H9 (cell line): ENCODE measurements around the gene SLC38A3. TPM values are rescaled to one million over a fixed set of nuclear protein-coding genes. Genes with fewer than 3 reads are reported as not detected.

ENCODE experiments used
- DNase-seq: peaks from one replicate; pipeline ENCODE4 v3.0.0-alpha.2; 2017
- H2AFZ ChIP-seq: one replicate; pipeline ENCODE4 v1.6.1; 2013; ENCODE audit warnings: mild to moderate bottlenecking, low read length, control low read depth, moderate library complexity
- H2AK5ac ChIP-seq: 2 replicates; pipeline ENCODE4 v1.6.1; 2013; ENCODE audit warnings: low read length, control low read depth, mixed read lengths; ENCODE audit not compliant: insufficient read length
- H2BK120ac ChIP-seq: one replicate; pipeline ENCODE4 v1.6.1; 2013; ENCODE audit warnings: low read depth, mild to moderate bottlenecking, low read length, control low read depth, inconsistent platforms; ENCODE audit not compliant: poor library complexity, severe bottlenecking
- H2BK12ac ChIP-seq: 2 replicates; pipeline ENCODE4 v1.6.1; 2013; ENCODE audit warnings: low read length, control low read depth, mixed read lengths, low read depth; ENCODE audit not compliant: insufficient read length
- H2BK15ac ChIP-seq: 2 replicates; pipeline ENCODE4 v1.6.1; 2013; ENCODE audit warnings: low read depth, low read length, control low read depth
- H2BK20ac ChIP-seq: one replicate; pipeline ENCODE4 v1.6.1; 2013; ENCODE audit warnings: low read depth, mild to moderate bottlenecking, low read length, control low read depth, inconsistent platforms; ENCODE audit not compliant: poor library complexity, severe bottlenecking
- H2BK5ac ChIP-seq: 2 replicates; pipeline ENCODE4 v1.6.1; 2013; ENCODE audit warnings: low read length, control low read depth, mixed read lengths; ENCODE audit not compliant: insufficient read length
- H3K14ac ChIP-seq: 2 replicates; pipeline ENCODE4 v1.6.1; 2013; ENCODE audit warnings: low read length, control low read depth; ENCODE audit not compliant: insufficient read depth
- H3K18ac ChIP-seq: 2 replicates; pipeline ENCODE4 v1.6.1; 2013; ENCODE audit warnings: low read depth, mild to moderate bottlenecking, mixed read lengths, low read length, control low read depth; ENCODE audit not compliant: insufficient read length
- H3K23ac ChIP-seq: 2 replicates; pipeline ENCODE4 v1.6.1; 2013; ENCODE audit warnings: low read length, control low read depth, mixed read lengths, low read depth; ENCODE audit not compliant: insufficient read length
- H3K23me2 ChIP-seq: 2 replicates; pipeline ENCODE4 v1.6.1; 2013; ENCODE audit warnings: low read depth, mild to moderate bottlenecking, mixed read lengths, low read length, control low read depth; ENCODE audit not compliant: insufficient read length, poor library complexity, severe bottlenecking
- H3K27ac ChIP-seq: 2 replicates; pipeline ENCODE4 v1.5.1; 2013; ENCODE audit warnings: low read length, control low read depth, mixed read lengths, low read depth; ENCODE audit not compliant: insufficient read length
- H3K27me3 ChIP-seq: 2 replicates; pipeline ENCODE4 v1.6.1; 2013; ENCODE audit warnings: low read length, control low read depth, inconsistent platforms; ENCODE audit not compliant: insufficient read depth
- H3K4ac ChIP-seq: 2 replicates; pipeline ENCODE4 v1.6.1; 2013; ENCODE audit warnings: low read depth, mild to moderate bottlenecking, control low read depth, inconsistent platforms, low read length, moderate library complexity
- H3K4me1 ChIP-seq: 2 replicates; pipeline ENCODE4 v1.6.1; 2013; ENCODE audit warnings: low read length, control low read depth, inconsistent platforms; ENCODE audit not compliant: insufficient read depth
- H3K4me2 ChIP-seq: 2 replicates; pipeline ENCODE4 v1.6.1; 2013; ENCODE audit warnings: low read length, control low read depth, mixed read lengths; ENCODE audit not compliant: insufficient read length, insufficient read depth
- H3K56ac ChIP-seq: 2 replicates; pipeline ENCODE4 v1.6.1; 2013; ENCODE audit warnings: low read depth, mild to moderate bottlenecking, mixed read lengths, low read length, control low read depth; ENCODE audit not compliant: insufficient read length
- H3K79me1 ChIP-seq: 2 replicates; pipeline ENCODE4 v1.6.1; 2013; ENCODE audit warnings: low read depth, mild to moderate bottlenecking, moderate library complexity, low read length, control low read depth, inconsistent platforms; ENCODE audit not compliant: insufficient read depth, poor library complexity, severe bottlenecking
- H3K79me2 ChIP-seq: 2 replicates; pipeline ENCODE4 v1.6.1; 2013; ENCODE audit warnings: low read length, control low read depth, inconsistent platforms; ENCODE audit not compliant: insufficient read depth
- H3K9ac ChIP-seq: 2 replicates; pipeline ENCODE4 v1.6.1; 2013; ENCODE audit warnings: low read length, control low read depth, mixed read lengths; ENCODE audit not compliant: insufficient read length; ENCODE audit errors: extremely low read depth
- H3K9me3 ChIP-seq: one replicate; pipeline ENCODE4 v1.6.1; 2013; ENCODE audit warnings: low read depth, low read length, inconsistent platforms; ENCODE audit not compliant: control insufficient read depth
- H3T11ph ChIP-seq: one replicate; pipeline ENCODE4 v1.6.1; 2013; ENCODE audit warnings: mild to moderate bottlenecking, low read length, control low read depth, inconsistent platforms
- H4K20me1 ChIP-seq: one replicate; pipeline ENCODE4 v1.6.1; 2013; ENCODE audit not compliant: control insufficient read depth, insufficient read length, insufficient read depth
- H4K5ac ChIP-seq: 2 replicates; pipeline ENCODE4 v1.6.1; 2013; ENCODE audit warnings: low read depth, mild to moderate bottlenecking, mixed read lengths, low read length, control low read depth; ENCODE audit not compliant: insufficient read length
- H4K8ac ChIP-seq: replicated peaks from 2 replicates; pipeline ENCODE4 v1.6.1; 2013; ENCODE audit warnings: low read length, control low read depth, mixed read lengths, low read depth; ENCODE audit not compliant: insufficient read length
- H4K91ac ChIP-seq: 2 replicates; pipeline ENCODE4 v1.6.1; 2013; ENCODE audit warnings: low read depth, mild to moderate bottlenecking, moderate library complexity, mixed read lengths, low read length, control low read depth; ENCODE audit not compliant: insufficient read length
- H3K27ac Mint-ChIP-seq, 3 experiments: 2 replicates in 2 of 3; 3 replicates in 1 of 3; pipeline ENCODE4 v1.8.0; 2020 to 2021; ENCODE audit warnings: mixed read lengths in 3 of 3, mild to moderate bottlenecking in 1 of 3, moderate library complexity in 1 of 3
- H3K27me3 Mint-ChIP-seq: 2 replicates; pipeline ENCODE4 v1.8.0; 2021; ENCODE audit warnings: low read depth, mild to moderate bottlenecking, moderate library complexity, mixed read lengths
- H3K36me3 Mint-ChIP-seq, 3 experiments: 2 replicates in 2 of 3; 3 replicates in 1 of 3; pipeline ENCODE4 v1.8.0; 2020 to 2021; ENCODE audit warnings: low read depth in 3 of 3, mixed read lengths in 3 of 3; ENCODE audit not compliant: insufficient read depth in 1 of 3
- H3K4me1 Mint-ChIP-seq, 2 experiments: 2 replicates each; pipeline ENCODE4 v1.8.0; 2020; ENCODE audit warnings: mixed read lengths in 2 of 2
- H3K4me3 Mint-ChIP-seq, 2 experiments: 2 replicates in 1 of 2; 3 replicates in 1 of 2; pipeline ENCODE4 v1.8.0; 2020 to 2021; ENCODE audit warnings: mild to moderate bottlenecking in 2 of 2, mixed read lengths in 2 of 2, moderate library complexity in 1 of 2
- H3K9me3 Mint-ChIP-seq, 2 experiments: 2 replicates in 1 of 2; 3 replicates in 1 of 2; pipeline ENCODE4 v1.8.0; 2020; ENCODE audit warnings: mild to moderate bottlenecking in 2 of 2, mixed read lengths in 2 of 2, moderate library complexity in 1 of 2
- CTCF ChIP-seq: fragments of 200-600 bp; sonication (generic); conservative IDR thresholded peaks from 3 replicates; pipeline ENCODE4 v1.8.0; 2021; ENCODE audit warnings: antibody characterized with exemption, mild to moderate bottlenecking
- WGBS: extraction: QIAGEN DNeasy Blood & Tissue Kit; methylation state at CpG from one replicate; pipeline ENCODE4 v1.1.7; 2013; ENCODE audit warnings: missing lambda C conversion rate, low lambda C conversion rate, mixed read lengths; ENCODE audit not compliant: insufficient read length; ENCODE audit errors: extremely low coverage; 5-methylcytosine and 5-hydroxymethylcytosine counted together
- total RNA-seq: library from RNA; stranded (reverse); gene quantifications from 2 replicates; pipeline ENCODE4 v1.2.1, GENCODE V29; 2021

The SLC38A3 gene
- total RNA-seq, 1 experiment from 2014 or later = 1.4 TPM

GRCh38 chr3:50203809-50204803 is 965 bp upstream of the SLC38A3 start:
- no peak overlapping the region for H3K18ac ChIP-seq
- no peak overlapping the region for H3K4me2 ChIP-seq
- H3K9ac ChIP-seq = no peak overlapping the region
- H4K91ac ChIP-seq = no peak overlapping the region
- H3K27me3 ChIP-seq = peaks cover 7% of the 10 kb centered on the region; the same call in 1 of the 2 replicates
- H2AFZ ChIP-seq = no peak overlapping the region
- H4K8ac ChIP-seq = no peak overlapping the region
- no peaks in the 10 kb centered on the region for H3K4me1 ChIP-seq
- WGBS = no CpG with 5 or more reads among the region's 12 CpGs
- no peak overlapping the region for H3K27ac ChIP-seq
- no peak for DNase-seq
- no peak overlapping the region for H2BK12ac ChIP-seq
- no peak overlapping the region for H2BK15ac ChIP-seq
- H3K14ac ChIP-seq = no peak overlapping the region
- Mint-ChIP-seq H3K9me3 (no peaks in the 10 kb centered on the region; a peak in 1 of 5 replicates), H3K27me3 (peaks cover 64% of the 10 kb centered on the region), H3K27ac (no peak overlapping the region; a peak in 2 of 7 replicates), H3K36me3 (no peaks in the 10 kb centered on the region), H3K4me1 (peaks cover 24 to 27% of the 10 kb centered on the region in 2 experiments), H3K4me3 (peak overlapping the region in 1 of 2 experiments; percentile 70; a peak in 1 of 5 replicates)
- H3K23me2 ChIP-seq = peaks cover 7% of the 10 kb centered on the region
- no peaks in the 10 kb centered on the region for H3K79me2 ChIP-seq
- H2AK5ac ChIP-seq = no peak overlapping the region
- H3T11ph ChIP-seq = no peak overlapping the region
- H3K9me3 ChIP-seq = no peaks in the 10 kb centered on the region
- H2BK120ac ChIP-seq = no peak overlapping the region
- H4K20me1 ChIP-seq = no peaks in the 10 kb centered on the region
- no peak overlapping the region for H3K4ac ChIP-seq
- no peak overlapping the region for H2BK20ac ChIP-seq
- no peaks in the 10 kb centered on the region for H3K79me1 ChIP-seq
- no peak overlapping the region for H2BK5ac ChIP-seq
- no peak for TF ChIP-seq CTCF
- no peak overlapping the region for H3K56ac ChIP-seq
- H4K5ac ChIP-seq = no peak overlapping the region
- H3K23ac ChIP-seq = no peak overlapping the region
